ENCODE results near the gene FOXA3. TPM values are rescaled to one million over a fixed set of nuclear protein-coding genes. Genes with fewer than 3 reads are reported as not detected.

Gene FOXA3
- total and polyA plus RNA-seq, 9 donors = 0.04 to 0.26 TPM; not detected in 7

GRCh38 chr19:45825917-45826893, 37.9 kb upstream of the FOXA3 start:
- H3K4me1 ChIP-seq (ENCODE audit: insufficient read depth) = no peaks in the 10 kb centered on the region
- no peaks in the 10 kb centered on the region for H3K27me3 ChIP-seq
- no peak for DNase-seq
- TF ChIP-seq POLR2A (IDR thresholded peaks at IDR 0.05) (no peak), CTCF (IDR thresholded peaks at IDR 0.05) (no peak), EP300 (IDR thresholded peaks at IDR 0.05) (no peak)
- intact Hi-C loops (cut with DNase I) = no loop called here
- no peak overlapping the region for H3K27ac ChIP-seq
- H3K9me3 ChIP-seq = no peaks in the 10 kb centered on the region
- H3K36me3 ChIP-seq = no peaks in the 10 kb centered on the region
- WGBS, 3 donors = 71 to 78% (median 72%) methylated on average over 22 of the region's 22 CpGs
- H3K4me3 ChIP-seq = no peak overlapping the region

- H3K4me1 ChIP-seq (ENCODE audit: insufficient read depth) = no peaks in the 10 kb centered on the region
- intact Hi-C loops (cut with DNase I) = no loop called here
- H3K4me3 ChIP-seq = no peak overlapping the region
- DNase-seq = no peak
- no peaks in the 10 kb centered on the region for H3K27me3 ChIP-seq
- no peak for TF ChIP-seq CTCF (IDR thresholded peaks at IDR 0.05)
- no peak for TF ChIP-seq EP300 (IDR thresholded peaks at IDR 0.05)
- TF ChIP-seq POLR2A (IDR thresholded peaks at IDR 0.05) = no peak
- no peaks in the 10 kb centered on the region for H3K9me3 ChIP-seq
- H3K36me3 ChIP-seq = no peaks in the 10 kb centered on the region
- no peak overlapping the region for H3K27ac ChIP-seq
- 62 to 77% (median 66%) methylated on average over 11 of the region's 11 CpGs for WGBS, 3 donors
These were observed 37.2 kb upstream of the FOXA3 start for GRCh38 chr19:45826934-45827333.

GRCh38 chr19:45827459-45828093, 36.5 kb upstream of the FOXA3 start:
- Histone ChIP-seq H3K4me3 (no peak overlapping the region), H3K36me3 (no peaks in the 10 kb centered on the region), H3K9me3 (no peaks in the 10 kb centered on the region), H3K4me1 (ENCODE audit: insufficient read depth) (no peaks in the 10 kb centered on the region), H3K27ac (no peak overlapping the region), H3K27me3 (no peaks in the 10 kb centered on the region)
- WGBS, 3 donors = 87 to 90% (median 89%) methylated on average over 15 to 16 of the region's 16 CpGs
- intact Hi-C loops (cut with DNase I) = no loop called here
- no peak for DNase-seq
- no peak for TF ChIP-seq EP300 (IDR thresholded peaks at IDR 0.05)

- Histone ChIP-seq H3K4me3 (no peak overlapping the region), H3K9me3 (no peaks in the 10 kb centered on the region), H3K4me1 (ENCODE audit: insufficient read depth) (no peaks in the 10 kb centered on the region), H3K36me3 (no peaks in the 10 kb centered on the region), H3K27me3 (no peaks in the 10 kb centered on the region), H3K27ac (no peak overlapping the region)
- WGBS, 3 donors = 82 to 84% (median 82%) methylated on average over 9 of the region's 9 CpGs
- TF ChIP-seq POLR2A (IDR thresholded peaks at IDR 0.05) = no peak
- TF ChIP-seq CTCF (IDR thresholded peaks at IDR 0.05) = no peak
- no peak for TF ChIP-seq EP300 (IDR thresholded peaks at IDR 0.05)
- no peak for DNase-seq
- intact Hi-C loops (cut with DNase I) = no loop called here
These were observed 35.6 kb upstream of the FOXA3 start for GRCh38 chr19:45828523-45828922.
